Thymus (tissue), 11 donors: Measurements from ENCODE around the gene TMEM213. TPM values are rescaled to one million over a fixed set of nuclear protein-coding genes. Genes with fewer than 3 reads are reported as not detected.

ENCODE experiments used
- DNase-seq, 9 donors: peaks; one replicate each; pipeline ENCODE4 v3.0.0-alpha.2; 2013; ENCODE audit warnings: low spot score in 9 of 9, low read depth in 6 of 9, missing footprints in 1 of 9
- H3K27ac ChIP-seq, 2 donors: one replicate each; pipeline ENCODE4 v1.5.1; 2013; ENCODE audit warnings: control low read depth in 1 of 2, low read depth in 1 of 2, low read length in 1 of 2, mild to moderate bottlenecking in 1 of 2, moderate library complexity in 1 of 2
- H3K27me3 ChIP-seq, 2 donors: one replicate each; pipeline ENCODE4 v1.5.1; 2013; ENCODE audit warnings: low read length in 1 of 2; ENCODE audit not compliant: control insufficient read depth in 2 of 2, insufficient read depth in 1 of 2
- H3K36me3 ChIP-seq, 2 donors: one replicate each; pipeline ENCODE4 v1.5.1; 2013; ENCODE audit warnings: low read length in 1 of 2, mild to moderate bottlenecking in 1 of 2, moderate library complexity in 1 of 2; ENCODE audit not compliant: control insufficient read depth in 2 of 2, insufficient read depth in 2 of 2
- H3K4me1 ChIP-seq, 2 donors: one replicate each; pipeline ENCODE4 v1.5.1; 2013; ENCODE audit warnings: low read length in 2 of 2; ENCODE audit not compliant: control insufficient read depth in 2 of 2, insufficient read depth in 2 of 2
- H3K4me3 ChIP-seq, 2 donors: one replicate each; pipeline ENCODE4 v1.5.1; 2013; ENCODE audit warnings: low read length in 2 of 2, control low read depth in 1 of 2, mild to moderate bottlenecking in 1 of 2
- H3K9me3 ChIP-seq, 2 donors: one replicate each; pipeline ENCODE4 v1.5.1; 2013; ENCODE audit warnings: low read length in 1 of 2, mild to moderate bottlenecking in 1 of 2; ENCODE audit not compliant: control insufficient read depth in 2 of 2, insufficient read depth in 1 of 2
- WGBS: extraction: QIAGEN DNeasy Blood & Tissue Kit; methylation state at CpG from one replicate; pipeline ENCODE4 v1.1.7; 2013; 5-methylcytosine and 5-hydroxymethylcytosine counted together
- polyA plus RNA-seq: library from polyadenylated mRNA; stranded (reverse); fragments of 200-250 nt; gene quantifications from one replicate; pipeline ENCODE4 v1.2.3, GENCODE V29; 2013
- total RNA-seq: library from RNA; stranded (reverse); fragments of 120-200 nt; gene quantifications from one replicate; pipeline ENCODE4 v1.2.4, GENCODE V29; 2013
- donor health status: healthy.

The TMEM213 gene
- total and polyA plus RNA-seq, 2 donors, result 0.05 to 0.25 TPM

DNA sequence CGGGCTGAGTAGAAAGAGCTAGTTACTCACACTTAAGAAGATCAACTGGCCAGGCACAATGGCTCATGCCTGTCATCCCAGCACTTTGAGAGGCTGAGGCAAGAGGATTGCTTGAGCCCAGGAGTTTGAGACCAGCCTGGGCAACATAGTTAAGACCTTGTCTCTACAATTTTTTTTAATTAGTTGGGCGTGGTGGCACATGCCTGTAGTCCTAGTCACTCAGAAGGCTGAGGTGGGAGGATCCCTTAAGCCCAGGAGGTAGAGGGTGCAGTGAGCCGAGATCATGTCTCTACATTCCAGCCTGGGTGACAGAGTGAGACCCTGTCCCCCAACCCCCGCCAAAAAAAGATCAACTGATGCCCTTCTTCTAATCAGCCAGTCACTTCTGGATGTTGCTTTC, 74.8 kb downstream of the TMEM213 start:
- Histone ChIP-seq H3K9me3 (no peaks in the 10 kb centered on the region), H3K4me3 (no peak overlapping the region), H3K27ac (no peak overlapping the region), H3K27me3 (no peaks in the 10 kb centered on the region), H3K4me1 (peaks cover 3 to 8% of the 10 kb centered on the region in 2 donors), H3K36me3 (no peaks in the 10 kb centered on the region)
- no peak for DNase-seq
- 99% methylated on average over 4 of the region's 4 CpGs for whole genome bisulfite sequencing

DNA sequence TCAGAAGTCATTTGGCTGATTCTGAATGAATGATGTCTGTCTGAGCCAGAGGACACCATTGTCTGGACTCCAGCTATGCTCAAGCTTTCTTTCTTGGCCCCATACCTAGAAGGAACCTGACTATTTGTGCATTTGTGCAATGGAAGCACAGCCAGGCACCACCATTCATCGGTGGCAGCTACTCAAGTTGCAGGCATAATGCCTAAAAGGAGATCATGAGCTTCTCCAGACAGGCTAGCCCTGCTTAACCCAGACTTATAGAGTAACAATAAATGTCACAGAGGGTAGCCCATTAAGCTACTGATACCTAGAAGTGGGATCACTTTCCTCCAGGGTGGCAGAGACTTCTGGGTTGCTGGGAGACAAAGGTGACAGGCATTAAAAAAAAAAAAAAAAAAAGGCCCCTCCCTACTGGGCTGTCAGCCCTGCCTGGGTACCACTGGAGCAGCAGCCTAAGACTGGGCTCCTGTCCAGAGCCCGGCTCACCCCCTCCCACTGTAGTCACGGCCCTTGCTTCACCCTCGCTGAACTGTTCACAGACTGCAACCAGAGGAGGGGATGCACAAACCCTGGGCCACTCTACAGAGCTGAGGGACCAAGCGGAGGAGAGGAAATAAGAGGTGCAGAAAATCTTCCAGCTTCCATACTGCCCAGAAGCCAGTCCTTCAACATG, 75.6 kb downstream of the TMEM213 start:
- Histone ChIP-seq H3K36me3 (no peaks in the 10 kb centered on the region), H3K27me3 (no peaks in the 10 kb centered on the region), H3K9me3 (no peaks in the 10 kb centered on the region), H3K4me3 (no peak overlapping the region), H3K27ac (no peak overlapping the region), H3K4me1 (peaks cover 3 to 8% of the 10 kb centered on the region in 2 donors)
- WGBS, result 94% methylated on average over 5 of the region's 5 CpGs
- no peak for DNase-seq

DNA sequence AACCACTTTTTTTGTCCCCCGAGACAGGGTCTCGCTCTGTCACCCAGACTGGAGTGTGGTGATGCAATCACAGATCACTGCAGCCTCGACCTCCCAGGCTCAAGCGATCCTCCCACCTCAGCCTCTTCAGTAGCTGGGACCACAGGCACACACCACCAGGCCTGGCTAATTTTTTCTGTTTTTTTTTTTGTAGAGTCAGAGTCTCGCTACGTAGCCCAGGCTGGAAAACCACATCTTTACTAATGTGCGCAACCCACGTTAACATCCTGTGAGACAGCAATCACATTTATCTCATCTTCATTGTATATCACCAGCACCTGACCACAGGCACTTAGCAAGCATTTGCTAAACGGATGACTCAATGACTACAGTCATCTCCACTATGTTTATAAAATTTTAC, 78.0 kb downstream of the TMEM213 start:
- 41% methylated on average over 9 of the region's 9 CpGs for WGBS
- Histone ChIP-seq H3K4me3 (no peak overlapping the region), H3K9me3 (no peaks in the 10 kb centered on the region), H3K4me1 (peaks cover 3 to 8% of the 10 kb centered on the region in 2 donors), H3K36me3 (no peaks in the 10 kb centered on the region), H3K27me3 (no peaks in the 10 kb centered on the region), H3K27ac (no peak overlapping the region)
- DNase-seq, result peak in 6 of 9 donors; percentile 30 to 81 (median 44)

DNA sequence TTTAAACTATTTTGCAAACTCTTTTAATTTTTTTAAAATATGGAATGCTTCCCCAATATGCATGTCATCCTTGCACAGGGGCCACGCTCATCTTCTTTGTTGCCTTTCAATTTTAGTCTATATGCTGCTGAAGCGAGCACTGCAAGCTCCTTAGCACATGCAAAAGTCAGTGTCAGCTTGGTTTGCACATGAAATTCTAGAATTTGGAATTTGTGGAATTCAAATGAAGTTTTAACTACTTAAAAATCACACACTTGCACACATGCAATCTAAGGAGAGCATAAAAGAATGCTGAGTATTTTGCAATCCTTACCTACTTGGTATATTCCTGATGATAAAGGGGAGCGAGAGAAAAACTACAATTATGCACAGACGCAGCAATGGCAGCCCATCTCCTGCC, 78.5 kb downstream of the TMEM213 start:
- WGBS, result 91% methylated on average over 4 of the region's 4 CpGs
- Histone ChIP-seq H3K27ac (no peak overlapping the region), H3K36me3 (no peaks in the 10 kb centered on the region), H3K27me3 (no peaks in the 10 kb centered on the region), H3K4me3 (no peak overlapping the region), H3K4me1 (peaks cover 3 to 8% of the 10 kb centered on the region in 2 donors), H3K9me3 (no peaks in the 10 kb centered on the region)
- DNase-seq, result no peak

DNA sequence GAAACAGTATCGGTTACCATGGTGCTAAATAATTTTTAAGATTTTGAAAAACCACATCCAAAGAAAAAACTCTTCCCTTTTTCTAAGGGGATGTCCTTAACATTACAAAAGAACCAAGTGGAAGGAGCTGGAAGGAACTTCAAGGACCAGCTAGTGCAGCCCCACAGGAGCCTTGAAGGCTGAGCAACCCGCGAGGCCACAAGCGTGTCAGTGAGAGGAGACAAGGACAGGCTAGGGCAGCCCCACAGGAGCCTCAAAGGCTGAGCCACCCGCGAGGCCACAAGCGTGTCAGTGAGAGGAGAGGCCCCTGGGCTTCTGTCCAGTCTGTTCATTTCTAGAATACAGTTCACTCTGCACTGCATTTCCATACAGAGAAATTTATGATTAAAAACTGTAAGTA, 80.3 kb downstream of the TMEM213 start:
- peaks cover 3 to 19% of the 10 kb centered on the region in 2 donors for H3K4me1 ChIP-seq
- no peak for DNase-seq
- H3K36me3 ChIP-seq, result no peaks in the 10 kb centered on the region
- WGBS, result over 99% methylated on average over 7 of the region's 7 CpGs
- no peak overlapping the region for H3K27ac ChIP-seq
- no peaks in the 10 kb centered on the region for H3K27me3 ChIP-seq
- no peaks in the 10 kb centered on the region for H3K9me3 ChIP-seq
- no peak overlapping the region for H3K4me3 ChIP-seq

DNA sequence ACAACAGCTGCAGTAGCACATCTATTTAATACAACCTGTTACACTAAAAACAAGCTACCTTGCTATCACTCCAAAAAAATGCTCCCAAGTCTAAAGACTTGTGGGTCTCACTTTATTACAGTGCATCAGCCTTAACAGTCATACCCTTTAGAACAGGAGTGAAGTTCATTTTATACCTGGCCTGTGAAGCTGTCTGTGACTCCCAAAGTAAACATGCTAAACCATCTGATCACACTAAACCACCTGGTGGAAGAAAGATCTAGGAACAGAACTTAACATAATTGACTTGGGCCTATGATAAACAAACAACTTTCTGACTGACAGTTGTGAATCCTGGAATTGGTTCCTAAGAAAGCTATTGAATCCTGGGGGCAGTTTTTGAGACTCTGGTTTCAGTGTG, 81.1 kb downstream of the TMEM213 start:
- no peak for DNase-seq
- no peaks in the 10 kb centered on the region for H3K36me3 ChIP-seq
- H3K4me1 ChIP-seq, result peaks cover 3 to 19% of the 10 kb centered on the region in 2 donors
- H3K27ac ChIP-seq, result no peak overlapping the region
- H3K27me3 ChIP-seq, result no peaks in the 10 kb centered on the region
- no peaks in the 10 kb centered on the region for H3K9me3 ChIP-seq
- no peak overlapping the region for H3K4me3 ChIP-seq

DNA sequence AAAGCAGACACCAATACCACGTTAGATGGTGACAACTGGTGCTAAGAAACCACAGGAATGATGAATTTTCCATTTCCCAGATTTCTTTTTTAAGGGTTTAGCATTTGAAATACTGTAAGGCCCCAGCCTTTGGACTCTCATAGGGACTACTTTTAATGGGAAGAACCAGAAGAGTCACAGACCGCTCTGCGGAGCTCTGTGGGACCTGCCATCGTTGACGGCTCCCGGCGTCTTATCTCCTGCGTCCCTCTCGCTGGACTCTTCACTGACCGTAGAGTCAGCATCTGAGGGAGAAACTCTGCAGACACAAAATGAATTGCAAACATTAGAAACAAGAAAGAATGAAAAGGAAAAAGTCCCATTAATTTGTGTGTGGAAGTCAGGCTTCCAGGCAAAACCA, 81.6 kb downstream of the TMEM213 start:
- no peaks in the 10 kb centered on the region for H3K27me3 ChIP-seq
- no peaks in the 10 kb centered on the region for H3K9me3 ChIP-seq
- H3K4me3 ChIP-seq, result no peak overlapping the region
- 97% methylated on average over 10 of the region's 10 CpGs for WGBS
- H3K4me1 ChIP-seq, result peaks cover 3 to 19% of the 10 kb centered on the region in 2 donors
- DNase-seq, result no peak
- H3K36me3 ChIP-seq, result no peaks in the 10 kb centered on the region
- no peak overlapping the region for H3K27ac ChIP-seq

DNA sequence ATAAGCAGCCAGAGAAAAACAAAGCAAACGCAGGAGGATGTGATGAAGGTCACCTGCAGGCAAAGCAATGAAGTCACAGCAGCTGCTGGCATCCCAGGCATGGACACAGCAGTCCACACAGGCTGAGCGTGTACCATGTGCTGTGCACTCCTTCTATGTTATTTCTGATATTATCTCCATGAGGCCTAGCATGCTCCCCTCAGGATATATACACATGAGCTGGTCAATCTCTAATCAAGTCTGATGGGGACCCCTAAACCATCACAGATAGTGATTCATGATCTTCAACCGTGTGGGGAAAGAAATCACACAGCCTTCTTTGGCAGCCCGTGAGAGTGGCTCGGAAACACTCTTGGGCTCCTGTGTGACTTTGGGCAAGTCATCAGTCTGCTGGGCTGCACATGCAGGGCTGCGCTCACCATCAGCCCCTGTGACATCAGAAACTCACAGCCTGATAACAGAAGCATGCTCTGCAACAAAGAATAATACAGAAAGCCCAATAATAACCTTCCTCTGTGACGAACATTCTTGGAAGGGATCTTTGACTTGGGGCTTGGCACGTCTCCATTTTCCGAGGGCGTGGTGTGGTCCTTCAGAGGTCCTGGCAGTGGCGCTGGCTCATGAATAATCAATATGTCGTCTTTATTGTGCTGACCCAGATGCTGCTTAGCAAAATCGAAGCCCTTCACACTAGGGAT, 83.2 kb downstream of the TMEM213 start:
- Histone ChIP-seq H3K27me3 (no peaks in the 10 kb centered on the region), H3K4me3 (no peak overlapping the region), H3K27ac (no peak overlapping the region), H3K9me3 (no peaks in the 10 kb centered on the region), H3K4me1 (peaks cover 0 to 15% of the 10 kb centered on the region in 2 donors), H3K36me3 (no peaks in the 10 kb centered on the region)
- 95% methylated on average over 13 of the region's 13 CpGs for WGBS
- DNase-seq, result no peak

DNA sequence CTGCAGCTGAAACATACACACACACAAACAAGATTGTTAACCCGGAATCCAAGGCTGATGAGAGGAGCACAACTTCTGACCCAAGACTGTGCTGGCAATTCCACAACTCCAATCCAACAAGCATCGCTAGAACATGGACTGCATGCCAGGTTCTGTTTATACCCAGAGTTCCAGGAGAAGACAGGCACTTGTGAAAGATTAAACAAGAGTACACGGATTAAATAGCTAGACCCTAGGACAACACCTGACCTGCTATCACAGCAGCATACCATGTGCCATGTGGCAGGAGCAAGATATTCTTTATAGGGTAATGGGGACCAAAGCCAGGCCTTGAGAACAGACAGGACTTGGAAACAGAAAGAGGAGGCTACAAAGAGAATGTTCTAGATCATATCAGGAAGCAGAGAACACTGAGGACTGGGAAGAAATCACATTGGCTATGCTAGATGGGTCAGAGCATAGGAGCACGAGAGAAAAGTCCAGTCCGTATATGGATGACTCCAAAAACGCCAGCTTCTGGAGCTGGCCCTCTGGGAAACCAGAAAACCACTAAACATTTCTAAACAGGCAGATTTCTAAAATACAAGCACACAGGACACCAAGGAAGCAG, 83.9 kb downstream of the TMEM213 start:
- no peak overlapping the region for H3K4me3 ChIP-seq
- no peaks in the 10 kb centered on the region for H3K36me3 ChIP-seq
- H3K9me3 ChIP-seq, result no peaks in the 10 kb centered on the region
- no peaks in the 10 kb centered on the region for H3K27me3 ChIP-seq
- WGBS, result 87% methylated on average over 6 of the region's 6 CpGs
- peaks cover 0 to 16% of the 10 kb centered on the region in 2 donors for H3K4me1 ChIP-seq
- H3K27ac ChIP-seq, result no peak overlapping the region
- no peak for DNase-seq
